T-helper 2 cell (primary cell): Measurements from ENCODE around the gene CACNA1F.
"Not testable (repeated sequence)": the region's sequence is repeated elsewhere in the genome, so short reads cannot be mapped to it uniquely, and the experiment has no call there.

Source experiments
- DNase-seq, 5 experiments: peaks; one replicate each; pipeline versions ENCODE4 v3.0.0 to v3.0.0-alpha.2; 2012 to 2022

Gene CACNA1F

GRCh38 chrX:49173544-49173943 is 59.6 kb downstream of the CACNA1F start:
- not testable (repeated sequence) for DNase-seq

GRCh38 chrX:49172280-49172780 is 60.8 kb downstream of the CACNA1F start:
- DNase-seq = peak; percentile 39 to 80 (median 52)

- DNase-seq = peak; percentile 41 to 72 (median 56)
These were observed 61.3 kb downstream of the CACNA1F start, which contains the start of gene PLP2 for GRCh38 chrX:49171752-49172279. TSS of gene PLP2 (plus strand) at chrX:49171898. CDS start at chrX:49172001, 103 bp downstream.

- no peak for DNase-seq
These were observed 65.4 kb downstream of the CACNA1F start for GRCh38 chrX:49167740-49168108.

GRCh38 chrX:49166914-49167739 is 66.0 kb downstream of the CACNA1F start:
- DNase-seq = peak in 4 of 5 experiments; percentile 25 to 85 (median 66)

- DNase-seq = peak; percentile 28 to 89 (median 62)
These were observed 66.9 kb downstream of the CACNA1F start for GRCh38 chrX:49165901-49166881.

GRCh38 chrX:49164589-49165360 is 68.4 kb downstream of the CACNA1F start:
- no peak for DNase-seq

- DNase-seq = peak; percentile 61 to 86 (median 72)
These were observed 69.4 kb downstream of the CACNA1F start for GRCh38 chrX:49163555-49164419.

GRCh38 chrX:49162620-49163019 is 70.5 kb downstream of the CACNA1F start, which contains the start of gene MAGIX:
TSS of gene MAGIX (plus strand) at chrX:49162758. CDS start at chrX:49162890, 132 bp downstream.
- no peak for DNase-seq

- DNase-seq = no peak
These were observed 71.5 kb downstream of the CACNA1F start for GRCh38 chrX:49161632-49162031.

GRCh38 chrX:49160908-49161307 is 72.2 kb downstream of the CACNA1F start:
- DNase-seq = no peak

- no peak for DNase-seq
These were observed 75.9 kb downstream of the CACNA1F start for GRCh38 chrX:49157194-49157593.

- DNase-seq = peak; percentile 65 to 87 (median 79)
These were observed 77.0 kb downstream of the CACNA1F start for GRCh38 chrX:49155900-49156837.

GRCh38 chrX:49155243-49155899 is 77.8 kb downstream of the CACNA1F start:
- DNase-seq = peak in 2 of 5 experiments; percentile 25 to 78
